GM10248 (cell line): ENCODE data around the gene SATB2.

Source experiments
- CTCF ChIA-PET: fragments of 300-600 bp; sonication (Branson Sonifier 250); formaldehyde crosslinking; extraction: SDS; loops from one replicate; lab custom pipeline; 2021; ENCODE audit warnings: antibody characterized with exemption; lab: Yijun Ruan, JAX
- POLR2A ChIA-PET: fragments of 350-650 bp; sonication (Branson Sonifier 250); formaldehyde crosslinking; extraction: SDS; loops from one replicate; lab custom pipeline; 2020; ENCODE audit warnings: antibody characterized with exemption; lab: Yijun Ruan, JAX
- DNase-seq: peaks from one replicate; pipeline ENCODE4 v3.0.0; 2012; ENCODE audit errors: extremely low spot score
- TF ChIP-seq, protein P1 (sequence below): IDR thresholded peaks from 2 replicates; pipeline ENCODE4 v1.5.1; 2012; ENCODE audit warnings: mild to moderate bottlenecking, low read depth; ENCODE audit errors: extremely low read depth, missing control alignments, control extremely low read depth

SATB2 gene

DNA sequence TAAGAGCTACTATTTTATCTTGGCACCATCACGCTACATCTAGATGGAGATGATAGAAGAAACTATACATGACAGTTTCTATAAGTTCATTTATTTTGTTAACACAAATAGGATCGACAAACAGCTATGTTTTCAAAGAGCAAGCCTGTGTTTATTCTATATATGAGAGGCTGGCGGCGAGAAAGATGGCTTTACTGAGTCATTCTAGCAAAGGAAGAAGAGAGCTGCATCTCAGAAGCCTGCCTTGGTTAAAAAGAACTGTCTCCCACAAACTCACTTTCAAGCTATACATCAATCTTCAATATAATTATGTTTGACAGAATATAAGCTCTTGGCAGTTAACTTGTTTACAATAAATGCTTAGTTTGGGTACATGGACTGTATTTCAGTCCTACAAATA is 13.0 kb downstream of the SATB2 start:
- ChIA-PET CTCF (interaction anchor here (1.7 kb wide), 1 partner anchor 44 kb away, joined by 6 read pairs; no protein-coding TSS in a partner anchor), POLR2A (no interaction called here)
- DNase-seq = no peak
- TF ChIP-seq, protein P1, sequence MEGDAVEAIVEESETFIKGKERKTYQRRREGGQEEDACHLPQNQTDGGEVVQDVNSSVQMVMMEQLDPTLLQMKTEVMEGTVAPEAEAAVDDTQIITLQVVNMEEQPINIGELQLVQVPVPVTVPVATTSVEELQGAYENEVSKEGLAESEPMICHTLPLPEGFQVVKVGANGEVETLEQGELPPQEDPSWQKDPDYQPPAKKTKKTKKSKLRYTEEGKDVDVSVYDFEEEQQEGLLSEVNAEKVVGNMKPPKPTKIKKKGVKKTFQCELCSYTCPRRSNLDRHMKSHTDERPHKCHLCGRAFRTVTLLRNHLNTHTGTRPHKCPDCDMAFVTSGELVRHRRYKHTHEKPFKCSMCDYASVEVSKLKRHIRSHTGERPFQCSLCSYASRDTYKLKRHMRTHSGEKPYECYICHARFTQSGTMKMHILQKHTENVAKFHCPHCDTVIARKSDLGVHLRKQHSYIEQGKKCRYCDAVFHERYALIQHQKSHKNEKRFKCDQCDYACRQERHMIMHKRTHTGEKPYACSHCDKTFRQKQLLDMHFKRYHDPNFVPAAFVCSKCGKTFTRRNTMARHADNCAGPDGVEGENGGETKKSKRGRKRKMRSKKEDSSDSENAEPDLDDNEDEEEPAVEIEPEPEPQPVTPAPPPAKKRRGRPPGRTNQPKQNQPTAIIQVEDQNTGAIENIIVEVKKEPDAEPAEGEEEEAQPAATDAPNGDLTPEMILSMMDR = no peak

DNA sequence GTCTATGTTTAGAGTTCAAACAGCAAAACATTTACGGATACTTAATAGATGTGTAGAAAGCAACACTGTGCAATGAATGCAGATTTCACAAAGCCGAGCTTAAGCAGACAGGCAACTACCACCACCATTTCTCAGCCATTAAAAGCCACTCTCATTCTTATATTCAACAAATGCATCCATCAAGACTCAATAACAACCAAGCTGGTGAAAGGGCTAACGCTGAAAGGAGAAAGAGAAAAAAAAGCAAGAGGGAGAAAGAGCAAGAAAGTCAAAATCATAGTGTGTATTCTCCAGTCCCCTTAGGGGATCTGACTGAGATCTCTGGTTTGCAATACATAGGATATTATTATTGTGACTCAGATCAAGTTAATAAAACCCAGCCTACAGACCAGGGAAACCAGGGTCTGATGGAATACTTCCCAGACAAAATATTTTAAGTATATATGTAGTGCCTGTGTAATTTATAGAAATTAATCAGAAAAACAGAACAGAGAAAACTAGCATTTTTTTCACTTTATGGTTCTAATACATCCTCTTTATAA is 14.1 kb downstream of the SATB2 start:
- TF ChIP-seq, protein P1 = no peak
- no peak for DNase-seq
- POLR2A ChIA-PET = no interaction called here
- CTCF ChIA-PET = interaction anchor here (0.9 kb wide), 1 partner anchor 42 kb away, joined by 3 read pairs; no protein-coding TSS in a partner anchor

DNA sequence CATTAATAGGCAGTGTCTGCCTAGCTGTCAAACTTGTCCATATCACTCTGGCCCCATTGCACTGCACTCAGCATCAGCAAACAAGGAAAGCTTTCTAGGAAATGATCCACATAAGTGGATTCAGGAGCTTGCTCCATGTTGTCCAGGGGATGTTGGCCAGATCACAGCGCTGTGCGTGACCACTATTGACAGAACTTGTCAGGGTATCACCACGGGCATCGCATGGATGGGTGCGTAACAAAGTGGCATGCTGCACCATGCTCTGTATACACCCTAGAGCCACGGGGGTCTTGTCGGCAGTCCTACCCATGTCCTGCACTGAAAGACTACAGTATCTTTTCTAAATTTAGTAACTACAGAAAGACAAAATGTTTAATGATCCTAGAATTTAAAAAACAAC is 15.6 kb downstream of the SATB2 start:
- DNase-seq = no peak
- CTCF ChIA-PET = interaction anchor here (1.0 kb wide), 1 partner anchor 47 kb away, joined by 3 read pairs; no protein-coding TSS in a partner anchor
- POLR2A ChIA-PET = no interaction called here
- TF ChIP-seq, protein P1 = no peak

DNA sequence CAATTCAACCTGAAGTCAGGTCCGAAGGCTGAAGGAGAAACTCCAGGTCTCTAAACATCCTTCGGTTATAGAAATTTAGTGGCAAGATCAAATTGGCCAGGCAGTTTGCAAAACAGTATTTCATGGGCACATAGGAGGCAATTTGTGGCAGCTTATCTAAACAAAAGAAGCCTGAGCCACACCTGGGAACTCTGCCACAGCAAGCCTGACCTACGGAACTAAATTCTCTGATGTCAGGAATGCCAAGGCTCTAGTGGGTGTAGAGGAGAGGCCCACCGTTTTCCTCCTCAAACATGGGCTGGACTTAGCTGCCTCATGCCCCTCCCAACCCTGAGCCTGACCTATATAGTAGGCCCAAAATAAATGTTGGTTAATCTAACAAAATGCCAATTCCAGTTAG is 16.0 kb downstream of the SATB2 start:
- TF ChIP-seq, protein P1 = no peak
- ChIA-PET CTCF (interaction anchor here (1.0 kb wide), 1 partner anchor 47 kb away, joined by 3 read pairs; no protein-coding TSS in a partner anchor), POLR2A (no interaction called here)
- DNase-seq = no peak

DNA sequence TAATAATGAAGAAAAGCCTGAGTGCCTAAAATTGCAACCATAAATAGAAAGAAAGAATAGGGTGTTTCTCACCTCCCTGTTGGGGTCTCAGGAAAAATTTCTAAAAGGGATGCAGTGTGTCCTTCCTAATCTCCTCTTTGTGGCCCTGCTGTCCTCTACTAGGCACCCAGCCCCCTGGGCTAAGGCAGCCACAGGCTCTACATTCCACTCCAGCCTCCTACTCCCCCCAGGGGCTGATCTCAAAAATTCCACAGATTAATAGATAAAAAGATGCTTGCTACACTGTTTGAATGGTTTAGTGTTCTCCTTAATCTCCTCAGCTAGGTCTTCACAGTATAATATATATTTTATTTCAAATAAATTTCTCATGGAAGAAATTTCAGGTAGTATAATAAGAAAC is 17.6 kb downstream of the SATB2 start:
- TF ChIP-seq, protein P1 = no peak
- no peak for DNase-seq
- CTCF ChIA-PET = no interaction called here
- POLR2A ChIA-PET = no interaction called here

DNA sequence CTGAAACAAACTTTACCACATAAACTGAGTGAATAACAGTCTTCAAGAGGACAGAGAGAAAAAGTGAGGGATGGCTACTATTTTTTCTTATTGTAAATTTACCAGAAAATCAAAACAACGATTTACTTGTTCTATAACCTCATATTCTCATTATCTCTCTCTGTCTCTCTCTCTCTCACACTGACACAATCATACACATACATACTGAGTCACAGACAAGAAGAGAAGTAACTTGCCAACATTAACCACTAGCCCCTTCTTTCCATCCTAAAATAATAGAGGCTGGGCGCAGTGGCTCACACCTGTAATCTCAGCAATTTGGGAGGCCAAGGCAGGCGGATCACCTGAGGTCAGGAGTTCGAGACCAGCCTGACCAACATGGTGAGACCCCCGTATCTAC is 18.2 kb downstream of the SATB2 start:
- ChIA-PET POLR2A (no interaction called here), CTCF (no interaction called here)
- TF ChIP-seq, protein P1 = no peak

More for the DNA sequence above, 18.2 kb downstream of the SATB2 start:
- no peak for DNase-seq
